IPS-20b (cell line): ENCODE data around the gene ZNF839.

Experiments used
- H3K27ac ChIP-seq: one replicate; pipeline ENCODE4 v1.5.1; 2013; ENCODE audit warnings: low read length
- H3K27me3 ChIP-seq: 2 replicates; pipeline ENCODE4 v1.6.1; 2013; ENCODE audit warnings: mild to moderate bottlenecking, low read length, inconsistent platforms; ENCODE audit not compliant: insufficient read depth
- H3K36me3 ChIP-seq: 2 replicates; pipeline ENCODE4 v1.6.1; 2013; ENCODE audit warnings: low read depth, mild to moderate bottlenecking, inconsistent platforms, low read length, moderate library complexity; ENCODE audit not compliant: insufficient read depth
- H3K4me1 ChIP-seq: 2 replicates; pipeline ENCODE4 v1.6.1; 2013; ENCODE audit warnings: mild to moderate bottlenecking, control low read depth, inconsistent platforms, low read length, moderate library complexity; ENCODE audit not compliant: insufficient read depth
- H3K4me3 ChIP-seq: 2 replicates; pipeline ENCODE4 v1.5.1; 2013; ENCODE audit warnings: mild to moderate bottlenecking, low read length, inconsistent platforms
- H3K9ac ChIP-seq: 2 replicates; pipeline ENCODE4 v1.6.1; 2013; ENCODE audit warnings: low read depth, mild to moderate bottlenecking, inconsistent platforms, low read length, moderate library complexity
- H3K9me3 ChIP-seq: 2 replicates; pipeline ENCODE4 v1.6.1; 2013; ENCODE audit warnings: mild to moderate bottlenecking, low read depth, low read length, inconsistent platforms; ENCODE audit not compliant: insufficient read depth

ZNF839 gene

DNA sequence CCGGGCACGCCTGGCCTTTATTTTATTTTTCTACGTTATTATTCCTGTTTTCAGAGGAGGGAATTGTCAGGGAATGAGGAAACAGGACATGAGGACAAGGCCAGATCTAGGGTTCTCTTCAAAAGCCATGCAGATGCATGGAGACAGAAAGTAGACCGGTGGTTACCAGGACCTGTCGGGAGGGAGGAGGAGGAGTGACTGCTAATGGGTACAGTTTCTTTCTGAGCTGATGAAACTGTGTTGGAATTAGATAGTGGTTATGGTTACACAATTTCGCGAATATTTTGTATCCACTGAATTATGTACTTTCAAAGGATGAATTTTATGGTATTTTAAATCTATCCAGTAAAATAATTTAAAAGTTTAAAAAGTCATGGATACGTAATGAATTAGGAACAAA lies 11.3 kb downstream of the ZNF839 start:
- H3K36me3 ChIP-seq, result peaks cover 16% of the 10 kb centered on the region
- no peak overlapping the region for H3K4me3 ChIP-seq
- no peak overlapping the region for H3K27ac ChIP-seq
- no peak overlapping the region for H3K9ac ChIP-seq
- no peaks in the 10 kb centered on the region for H3K27me3 ChIP-seq
- H3K4me1 ChIP-seq, result no peaks in the 10 kb centered on the region
- H3K9me3 ChIP-seq, result no peaks in the 10 kb centered on the region

DNA sequence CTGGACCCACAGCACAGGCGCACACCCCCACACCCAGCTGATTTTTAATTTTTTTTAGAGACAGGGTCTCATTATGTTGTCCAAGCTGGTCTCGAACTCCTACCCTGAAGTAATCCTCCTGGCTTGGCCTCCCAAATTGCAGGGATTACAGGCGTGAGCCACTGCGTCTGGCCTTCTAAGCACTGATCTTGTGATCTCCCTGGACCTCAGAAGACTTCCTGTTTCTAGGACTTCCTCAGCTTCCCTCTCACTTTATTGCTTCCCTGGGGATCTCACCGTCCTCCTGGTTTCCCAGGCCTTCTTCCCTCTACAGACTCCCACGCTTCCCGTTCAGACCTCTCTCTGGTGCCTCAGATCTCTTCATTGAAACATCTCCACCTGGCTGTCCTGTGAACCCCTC lies 13.8 kb downstream of the ZNF839 start:
- Histone ChIP-seq H3K4me1 (no peaks in the 10 kb centered on the region), H3K9me3 (no peaks in the 10 kb centered on the region), H3K4me3 (no peak overlapping the region), H3K27ac (no peak overlapping the region), H3K27me3 (no peaks in the 10 kb centered on the region), H3K36me3 (peaks cover 22% of the 10 kb centered on the region), H3K9ac (no peak overlapping the region)

DNA sequence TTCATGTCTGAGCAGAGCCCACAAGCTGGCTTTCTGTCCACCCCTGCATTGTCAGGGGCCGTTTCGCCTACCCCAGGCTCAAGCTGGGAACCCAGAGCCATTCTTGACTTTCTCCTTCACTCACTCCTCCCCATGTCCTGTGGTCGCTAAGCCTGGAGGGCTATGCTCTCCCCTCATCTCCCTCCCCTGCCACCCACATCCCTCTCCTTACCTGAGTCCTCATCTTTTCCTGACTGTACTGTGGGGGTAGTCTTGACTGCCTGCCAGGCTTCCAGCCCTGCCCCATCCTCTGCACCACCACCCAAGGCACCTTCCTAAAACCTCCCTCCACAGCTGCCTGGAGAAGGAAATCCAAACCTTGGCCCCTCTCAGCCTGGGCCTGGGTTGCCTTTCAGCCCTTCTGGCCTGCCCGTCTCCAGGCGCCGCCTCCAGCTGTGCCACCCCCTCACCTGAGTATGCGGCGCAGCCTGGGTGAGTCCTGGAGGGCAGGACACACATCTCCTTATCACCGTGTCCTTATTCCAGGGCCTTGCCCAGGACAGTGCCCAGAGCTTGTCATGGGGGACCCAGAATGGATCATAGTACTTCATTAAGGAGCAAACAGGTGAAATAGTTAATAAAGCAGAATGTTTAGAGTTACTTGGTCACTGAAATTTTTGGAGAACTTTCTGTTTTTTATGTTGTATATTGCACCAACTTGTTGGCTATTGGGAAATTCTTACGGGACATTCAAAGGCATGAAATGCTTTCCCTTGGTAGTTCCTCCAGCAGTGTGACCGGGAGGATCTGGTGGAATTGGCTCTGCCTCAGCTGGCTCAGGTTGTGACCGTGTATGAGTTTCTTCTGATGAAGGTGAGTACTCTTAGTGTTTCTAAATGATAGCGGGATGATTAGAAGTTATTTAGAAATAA lies 14.5 kb downstream of the ZNF839 start:
- H3K27me3 ChIP-seq, result no peaks in the 10 kb centered on the region

DNA sequence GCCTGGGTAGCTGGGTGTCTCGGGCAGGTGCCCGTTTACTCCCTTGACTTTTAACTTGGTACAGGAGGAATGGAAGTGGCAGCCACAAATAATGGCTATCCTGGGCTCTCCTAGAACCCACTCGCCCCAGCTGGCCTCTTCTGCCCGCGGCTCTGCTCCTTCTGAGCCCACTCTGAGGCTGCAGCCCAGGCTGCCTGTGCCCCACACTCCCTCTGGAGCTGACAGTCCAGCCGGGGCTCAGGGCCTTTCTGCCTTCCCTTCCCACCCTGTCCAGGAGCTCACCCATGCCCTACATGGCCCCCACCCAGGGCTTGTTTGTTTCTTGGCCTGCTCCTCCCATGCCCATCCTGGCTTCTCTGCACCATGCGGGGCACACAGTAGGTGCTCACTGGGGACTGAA lies 15.6 kb downstream of the ZNF839 start:
- Histone ChIP-seq H3K9me3 (no peaks in the 10 kb centered on the region), H3K4me1 (no peaks in the 10 kb centered on the region), H3K27me3 (no peaks in the 10 kb centered on the region), H3K27ac (no peak overlapping the region), H3K36me3 (peaks cover 29% of the 10 kb centered on the region), H3K9ac (no peak overlapping the region), H3K4me3 (no peak overlapping the region)

More for the DNA sequence above, 14.5 kb downstream of the ZNF839 start:
- H3K4me3 ChIP-seq, result no peak overlapping the region
- H3K4me1 ChIP-seq, result no peaks in the 10 kb centered on the region
- no peaks in the 10 kb centered on the region for H3K9me3 ChIP-seq
- H3K9ac ChIP-seq, result no peak overlapping the region
- H3K27ac ChIP-seq, result no peak overlapping the region
- H3K36me3 ChIP-seq, result peaks cover 28% of the 10 kb centered on the region

DNA sequence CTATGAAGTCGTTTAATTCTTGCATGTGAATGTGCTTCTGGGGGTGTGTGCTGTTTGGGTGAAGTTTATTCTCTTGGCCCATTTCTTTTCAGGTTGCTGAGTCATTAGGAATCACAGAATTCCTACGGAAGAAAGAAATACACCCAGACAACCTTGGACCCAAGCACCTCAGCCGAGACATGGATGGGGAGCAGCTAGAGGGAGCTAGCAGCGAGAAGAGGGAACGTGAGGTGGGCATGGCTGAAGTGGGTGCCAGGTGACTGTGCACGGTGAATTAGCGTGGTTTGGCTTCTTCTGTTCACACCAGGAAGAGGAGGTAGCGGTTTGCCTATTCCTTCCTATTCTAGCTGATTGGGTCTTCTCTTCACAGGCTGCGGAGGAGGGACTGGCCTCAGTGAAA lies 19.2 kb downstream of the ZNF839 start:
- no peaks in the 10 kb centered on the region for H3K27me3 ChIP-seq
- no peaks in the 10 kb centered on the region for H3K9me3 ChIP-seq
- H3K4me1 ChIP-seq, result no peaks in the 10 kb centered on the region
- H3K4me3 ChIP-seq, result no peak overlapping the region
- peak overlapping the region; percentile 1 for H3K27ac ChIP-seq
- no peak overlapping the region for H3K9ac ChIP-seq
- H3K36me3 ChIP-seq, result peaks cover 42% of the 10 kb centered on the region

DNA sequence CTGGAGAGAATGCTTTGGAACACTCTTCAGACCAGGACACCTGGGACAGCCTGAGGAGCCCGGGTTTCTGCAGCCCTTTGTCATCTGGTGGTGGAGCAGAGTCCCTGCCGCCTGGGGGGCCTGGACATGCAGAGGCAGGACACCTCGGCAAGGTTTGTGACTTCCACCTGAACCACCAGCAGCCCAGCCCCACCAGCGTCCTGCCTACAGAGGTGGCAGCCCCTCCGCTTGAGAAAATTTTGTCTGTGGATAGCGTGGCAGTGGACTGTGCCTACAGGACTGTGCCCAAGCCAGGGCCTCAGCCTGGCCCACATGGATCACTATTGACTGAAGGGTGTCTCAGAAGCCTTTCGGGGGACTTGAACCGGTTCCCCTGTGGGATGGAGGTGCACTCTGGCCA lies 22.0 kb downstream of the ZNF839 start:
- no peak overlapping the region for H3K27ac ChIP-seq
- H3K36me3 ChIP-seq, result peaks cover 47% of the 10 kb centered on the region
- no peaks in the 10 kb centered on the region for H3K4me1 ChIP-seq
- H3K27me3 ChIP-seq, result no peaks in the 10 kb centered on the region
- H3K4me3 ChIP-seq, result no peak overlapping the region
- no peak overlapping the region for H3K9ac ChIP-seq
- H3K9me3 ChIP-seq, result no peaks in the 10 kb centered on the region

DNA sequence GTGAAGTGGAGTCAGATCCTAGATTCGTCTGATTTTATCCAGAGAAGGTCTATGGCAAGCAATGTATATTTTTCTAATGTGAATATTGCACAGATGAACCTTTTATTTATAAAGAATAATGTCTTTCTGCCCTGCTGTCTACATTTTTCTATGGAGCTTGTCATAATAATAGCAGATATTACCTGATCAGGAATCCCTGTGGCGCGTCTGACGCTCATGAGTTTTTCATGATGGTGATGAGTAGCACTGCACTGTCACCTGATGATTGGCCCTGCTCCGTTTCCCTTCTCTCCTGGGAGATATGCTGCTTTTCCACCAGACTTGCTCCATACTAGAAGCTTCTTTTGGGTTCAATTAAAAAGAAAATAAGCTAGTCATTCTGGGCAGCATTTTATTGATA lies 22.7 kb downstream of the ZNF839 start:
- Histone ChIP-seq H3K27me3 (no peaks in the 10 kb centered on the region), H3K4me3 (no peak overlapping the region), H3K27ac (no peak overlapping the region), H3K9ac (no peak overlapping the region), H3K4me1 (no peaks in the 10 kb centered on the region), H3K36me3 (peaks cover 49% of the 10 kb centered on the region), H3K9me3 (no peaks in the 10 kb centered on the region)

DNA sequence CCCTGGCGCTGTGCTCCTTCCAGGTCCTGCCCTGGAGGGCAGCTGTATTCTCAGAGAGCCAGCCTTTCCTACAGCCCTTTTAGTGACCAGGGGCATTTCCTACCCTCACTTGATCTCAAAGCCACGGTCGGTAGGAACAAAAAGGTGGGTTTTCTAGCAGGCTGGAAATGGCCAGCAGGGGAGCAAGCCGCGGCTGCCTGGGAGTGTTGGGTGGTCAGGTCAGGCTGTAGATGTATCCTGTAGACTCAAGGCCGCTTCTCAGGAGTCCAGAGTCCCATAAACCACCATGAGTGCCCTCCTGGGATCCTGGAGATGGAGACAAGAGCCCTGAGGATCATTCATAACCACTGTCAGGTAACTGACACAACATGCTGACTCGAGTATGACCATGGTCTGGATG lies 24.5 kb downstream of the ZNF839 start:
- H3K27ac ChIP-seq, result no peak overlapping the region
- H3K27me3 ChIP-seq, result no peaks in the 10 kb centered on the region
- H3K36me3 ChIP-seq, result peaks cover 54% of the 10 kb centered on the region

DNA sequence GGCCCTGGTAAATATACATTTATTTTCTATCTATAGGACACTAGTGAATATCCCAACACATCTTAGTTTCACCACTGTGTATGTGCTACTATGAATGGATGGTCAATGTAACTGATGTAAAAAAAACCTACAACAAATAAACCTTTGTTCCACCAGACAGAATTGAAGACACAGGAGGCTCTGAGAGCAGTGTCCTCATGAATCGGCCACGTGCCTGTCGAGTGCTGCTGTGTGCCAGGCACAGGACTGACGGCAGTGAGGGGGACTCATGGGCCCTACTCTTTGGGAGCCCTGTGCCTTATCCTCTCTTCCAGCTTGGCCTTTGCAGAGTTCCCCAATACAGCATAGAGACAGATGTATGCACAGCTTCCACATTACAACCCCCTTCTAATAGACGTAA lies 24.9 kb downstream of the ZNF839 start:
- Histone ChIP-seq H3K4me3 (no peak overlapping the region), H3K27ac (no peak overlapping the region), H3K9ac (no peak overlapping the region), H3K4me1 (no peaks in the 10 kb centered on the region), H3K36me3 (peaks cover 57% of the 10 kb centered on the region), H3K27me3 (no peaks in the 10 kb centered on the region), H3K9me3 (no peaks in the 10 kb centered on the region)

More for the DNA sequence above, 24.5 kb downstream of the ZNF839 start:
- Histone ChIP-seq H3K9me3 (no peaks in the 10 kb centered on the region), H3K9ac (no peak overlapping the region), H3K4me1 (no peaks in the 10 kb centered on the region), H3K4me3 (no peak overlapping the region)

DNA sequence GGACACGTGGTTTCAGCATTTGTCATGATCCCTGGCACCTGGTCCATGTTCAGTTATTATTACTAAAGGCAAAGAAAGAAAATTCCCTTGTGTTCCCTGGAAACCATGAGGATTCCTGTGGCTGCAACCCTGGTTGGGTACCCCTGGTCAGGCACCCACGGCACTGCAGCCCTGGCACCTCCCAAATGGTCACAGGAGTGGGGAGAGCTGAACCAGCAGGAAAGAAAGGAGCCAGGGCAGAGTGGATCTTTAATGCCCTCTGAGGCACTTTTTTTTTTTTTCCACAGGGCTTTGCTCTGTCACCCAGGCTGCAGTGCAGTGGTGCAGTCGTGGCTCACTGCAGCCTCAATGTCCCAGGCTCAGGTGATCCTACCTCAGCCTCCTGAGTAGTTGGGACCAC lies 25.7 kb downstream of the ZNF839 start:
- Histone ChIP-seq H3K4me1 (no peaks in the 10 kb centered on the region), H3K36me3 (peaks cover 63% of the 10 kb centered on the region), H3K27ac (no peak overlapping the region), H3K4me3 (no peak overlapping the region), H3K9ac (no peak overlapping the region), H3K27me3 (no peaks in the 10 kb centered on the region), H3K9me3 (no peaks in the 10 kb centered on the region)

DNA sequence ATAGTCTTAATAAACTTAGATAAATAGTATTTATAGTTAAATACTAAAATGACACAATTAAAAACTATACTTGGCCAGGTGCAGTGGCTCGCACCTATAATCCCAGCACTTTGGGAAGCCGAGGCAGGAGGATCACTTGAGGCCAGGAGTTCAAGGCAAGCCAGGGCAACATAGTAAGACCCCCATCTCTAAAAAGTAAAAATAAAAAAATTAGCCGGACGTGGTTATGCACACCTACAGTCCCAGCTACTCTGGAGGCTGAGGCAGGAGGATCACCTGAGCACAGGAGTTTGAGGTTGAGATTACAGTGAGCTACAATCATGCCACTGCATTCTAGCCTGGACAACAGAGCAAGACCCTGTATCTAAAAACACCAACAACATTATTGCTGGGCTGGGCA lies 27.1 kb downstream of the ZNF839 start:
- no peaks in the 10 kb centered on the region for H3K9me3 ChIP-seq
- H3K4me3 ChIP-seq, result no peak overlapping the region
- H3K9ac ChIP-seq, result no peak overlapping the region
- no peaks in the 10 kb centered on the region for H3K4me1 ChIP-seq
- H3K36me3 ChIP-seq, result peaks cover 57% of the 10 kb centered on the region
- H3K27me3 ChIP-seq, result no peaks in the 10 kb centered on the region
- H3K27ac ChIP-seq, result no peak overlapping the region

DNA sequence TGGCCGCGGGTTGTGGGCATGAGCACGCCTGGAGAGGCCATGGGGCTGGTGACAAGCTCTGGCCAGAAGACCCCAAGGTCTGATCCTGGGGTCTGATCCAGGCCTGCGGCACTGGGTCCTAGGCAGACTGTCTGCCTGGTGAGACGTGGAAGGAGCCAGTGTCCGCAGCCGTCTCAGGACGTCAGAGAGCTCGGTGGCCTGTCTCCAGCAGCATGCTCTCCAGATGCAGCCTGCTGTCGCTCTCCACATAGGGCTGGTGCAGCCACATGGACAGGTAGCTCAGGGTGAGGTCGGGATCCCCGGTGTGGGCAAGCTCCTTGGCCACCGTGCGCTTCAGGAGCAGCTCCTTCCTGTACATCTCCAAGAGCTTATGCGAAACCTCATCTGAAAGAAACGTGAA lies 28.8 kb downstream of the ZNF839 start:
- Histone ChIP-seq H3K4me1 (no peaks in the 10 kb centered on the region), H3K4me3 (no peak overlapping the region), H3K36me3 (peaks cover 52% of the 10 kb centered on the region), H3K9me3 (no peaks in the 10 kb centered on the region), H3K9ac (no peak overlapping the region), H3K27ac (no peak overlapping the region), H3K27me3 (no peaks in the 10 kb centered on the region)
